Measurements from ENCODE around the gene OOSP1.

- TF ChIP-seq, protein P1, sequence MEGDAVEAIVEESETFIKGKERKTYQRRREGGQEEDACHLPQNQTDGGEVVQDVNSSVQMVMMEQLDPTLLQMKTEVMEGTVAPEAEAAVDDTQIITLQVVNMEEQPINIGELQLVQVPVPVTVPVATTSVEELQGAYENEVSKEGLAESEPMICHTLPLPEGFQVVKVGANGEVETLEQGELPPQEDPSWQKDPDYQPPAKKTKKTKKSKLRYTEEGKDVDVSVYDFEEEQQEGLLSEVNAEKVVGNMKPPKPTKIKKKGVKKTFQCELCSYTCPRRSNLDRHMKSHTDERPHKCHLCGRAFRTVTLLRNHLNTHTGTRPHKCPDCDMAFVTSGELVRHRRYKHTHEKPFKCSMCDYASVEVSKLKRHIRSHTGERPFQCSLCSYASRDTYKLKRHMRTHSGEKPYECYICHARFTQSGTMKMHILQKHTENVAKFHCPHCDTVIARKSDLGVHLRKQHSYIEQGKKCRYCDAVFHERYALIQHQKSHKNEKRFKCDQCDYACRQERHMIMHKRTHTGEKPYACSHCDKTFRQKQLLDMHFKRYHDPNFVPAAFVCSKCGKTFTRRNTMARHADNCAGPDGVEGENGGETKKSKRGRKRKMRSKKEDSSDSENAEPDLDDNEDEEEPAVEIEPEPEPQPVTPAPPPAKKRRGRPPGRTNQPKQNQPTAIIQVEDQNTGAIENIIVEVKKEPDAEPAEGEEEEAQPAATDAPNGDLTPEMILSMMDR (IDR thresholded peaks at IDR 0.05) = no peak
- no peak for TF ChIP-seq EZH2 (IDR thresholded peaks at IDR 0.05)
Observed at GRCh38 chr11:59984368-59984767, 46.1 kb downstream of the OOSP1 start.

Measured in neural progenitor cell (in vitro differentiated cells).